Keratinocyte (primary cell): ENCODE data around the gene RBPJ.

ENCODE experiments used
- EZH2 ChIP-seq: IDR thresholded peaks from one replicate; pipeline ENCODE4 v1.6.1; 2012; ENCODE audit warnings: inconsistent platforms, mild to moderate bottlenecking, low read length, moderate library complexity
- TF ChIP-seq, protein P1 (sequence below), 3 experiments: IDR thresholded peaks in 1 of 3; conservative IDR thresholded peaks in 1 of 3; optimal IDR thresholded peaks in 1 of 3; 2 replicates in 2 of 3; 3 replicates in 1 of 3; pipeline versions ENCODE3 to v1.5.1; 2011; ENCODE audit warnings: low read length in 3 of 3, mild to moderate bottlenecking in 3 of 3, moderate library complexity in 2 of 3, control low read depth in 1 of 3, inconsistent platforms in 1 of 3; ENCODE audit not compliant: insufficient read depth in 2 of 3; ENCODE audit errors: extremely low read depth in 1 of 3

GRCh38 chr4:26369132-26369531 lies 48.3 kb downstream of the RBPJ start:
- TF ChIP-seq, protein P1, sequence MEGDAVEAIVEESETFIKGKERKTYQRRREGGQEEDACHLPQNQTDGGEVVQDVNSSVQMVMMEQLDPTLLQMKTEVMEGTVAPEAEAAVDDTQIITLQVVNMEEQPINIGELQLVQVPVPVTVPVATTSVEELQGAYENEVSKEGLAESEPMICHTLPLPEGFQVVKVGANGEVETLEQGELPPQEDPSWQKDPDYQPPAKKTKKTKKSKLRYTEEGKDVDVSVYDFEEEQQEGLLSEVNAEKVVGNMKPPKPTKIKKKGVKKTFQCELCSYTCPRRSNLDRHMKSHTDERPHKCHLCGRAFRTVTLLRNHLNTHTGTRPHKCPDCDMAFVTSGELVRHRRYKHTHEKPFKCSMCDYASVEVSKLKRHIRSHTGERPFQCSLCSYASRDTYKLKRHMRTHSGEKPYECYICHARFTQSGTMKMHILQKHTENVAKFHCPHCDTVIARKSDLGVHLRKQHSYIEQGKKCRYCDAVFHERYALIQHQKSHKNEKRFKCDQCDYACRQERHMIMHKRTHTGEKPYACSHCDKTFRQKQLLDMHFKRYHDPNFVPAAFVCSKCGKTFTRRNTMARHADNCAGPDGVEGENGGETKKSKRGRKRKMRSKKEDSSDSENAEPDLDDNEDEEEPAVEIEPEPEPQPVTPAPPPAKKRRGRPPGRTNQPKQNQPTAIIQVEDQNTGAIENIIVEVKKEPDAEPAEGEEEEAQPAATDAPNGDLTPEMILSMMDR (optimal IDR thresholded peaks at IDR 0.05 in 1 of 3, IDR thresholded peaks at IDR 0.05 in 1 of 3, conservative IDR thresholded peaks at IDR 0.05 in 1 of 3; ENCODE audit: extremely low read depth in 1 of 3, insufficient read depth in 2 of 3, low read length in 3 of 3), result no peak
- TF ChIP-seq EZH2, result no peak
